K562 (cell line): ENCODE results near the gene NCL. TPM values are rescaled to one million over a fixed set of nuclear protein-coding genes. Genes with fewer than 3 reads are reported as not detected.

ENCODE experiments used
- ARID4B ChIP-seq: sonication (generic); formaldehyde crosslinking; IDR thresholded peaks from 2 replicates; pipeline ENCODE4 v1.8.0; 2022; ENCODE audit warnings: mild to moderate bottlenecking, missing genetic modification reagents
- DIDO1 ChIP-seq: fragments of 450-650 bp; IDR thresholded peaks from 2 replicates; pipeline ENCODE4 v1.6.1; 2016; ENCODE audit warnings: low read depth, missing biosample characterization, missing genetic modification characterization
- ZBTB26 ChIP-seq: fragments of 450-650 bp; formaldehyde crosslinking; IDR thresholded peaks from 2 replicates; pipeline ENCODE4 v1.4.0; 2022; ENCODE audit warnings: missing genetic modification characterization
- ZBTB7A ChIP-seq: IDR thresholded peaks from 2 replicates; pipeline ENCODE4 v1.6.1; 2011; ENCODE audit warnings: low read depth, mild to moderate bottlenecking, low read length, moderate library complexity, borderline replicate concordance; ENCODE audit not compliant: control insufficient read depth
- ZNF592 ChIP-seq: fragments of 450-650 bp; IDR thresholded peaks from 2 replicates; pipeline ENCODE4 v1.6.1; 2017; ENCODE audit warnings: antibody characterized with exemption, mild to moderate bottlenecking
- polyA plus RNA-seq, 8 experiments: library from polyadenylated mRNA; depleted of rRNA in 4 of 8; stranded (reverse) in 5 of 8; unstranded in 3 of 8; fragments of >200 nt; fragmentation: Nextera tagmentation in 2 of 8; fragmentation: Illumina TruSeq in 1 of 8; extraction: Ambion mirVana in 2 of 8; extraction: Trizol in 1 of 8; gene quantifications; 2 replicates each; pipeline versions ENCODE4 v1.2.1 to v1.2.3, GENCODE V29; 2011 to 2014; ENCODE audit warnings: inconsistent platforms in 1 of 8, missing spikeins in 1 of 8
- total RNA-seq, 7 experiments: library from RNA; depleted of rRNA in 6 of 7; stranded (reverse); fragments of >200 nt in 6 of 7; fragmentation: Illumina TruSeq in 2 of 7; extraction: Trizol in 2 of 7; gene quantifications; 2 replicates each; pipeline versions ENCODE4 v1.2.1 to v1.2.3, GENCODE V29; 2011 to 2021; ENCODE audit warnings: low replicate concordance in 1 of 7
- TF ChIP-seq, protein P1 (sequence below): fragments of 200-800 bp; sonication (Bioruptor generic); IDR thresholded peaks from 2 replicates; pipeline ENCODE4 v1.6.1; 2017; ENCODE audit warnings: missing genetic modification characterization, missing compliant biosample characterization
- TF ChIP-seq, protein P2 (sequence below), 2 experiments: fragments of 450-650 bp; IDR thresholded peaks; 2 replicates each; pipeline ENCODE4 v1.6.1; 2018; ENCODE audit warnings: mild to moderate bottlenecking in 2 of 2, low read depth in 1 of 2; ENCODE audit not compliant: partially characterized antibody in 2 of 2

Gene NCL
- total and polyA plus RNA-seq, 9 of the 15 experiments (the other 6 are each of a cell fraction or from before 2014, with no cell fraction given) = 80.9 to 732 (median 361) TPM

- TF ChIP-seq, protein P1, sequence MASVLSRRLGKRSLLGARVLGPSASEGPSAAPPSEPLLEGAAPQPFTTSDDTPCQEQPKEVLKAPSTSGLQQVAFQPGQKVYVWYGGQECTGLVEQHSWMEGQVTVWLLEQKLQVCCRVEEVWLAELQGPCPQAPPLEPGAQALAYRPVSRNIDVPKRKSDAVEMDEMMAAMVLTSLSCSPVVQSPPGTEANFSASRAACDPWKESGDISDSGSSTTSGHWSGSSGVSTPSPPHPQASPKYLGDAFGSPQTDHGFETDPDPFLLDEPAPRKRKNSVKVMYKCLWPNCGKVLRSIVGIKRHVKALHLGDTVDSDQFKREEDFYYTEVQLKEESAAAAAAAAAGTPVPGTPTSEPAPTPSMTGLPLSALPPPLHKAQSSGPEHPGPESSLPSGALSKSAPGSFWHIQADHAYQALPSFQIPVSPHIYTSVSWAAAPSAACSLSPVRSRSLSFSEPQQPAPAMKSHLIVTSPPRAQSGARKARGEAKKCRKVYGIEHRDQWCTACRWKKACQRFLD (CRISPR knock-in tag) = no peak
- TF ChIP-seq DIDO1 (tag) (no peak), ZBTB7A (no peak), ARID4B (CRISPR knock-in tag) (peak; percentile 77; the same call in 1 of the 2 replicates), ZNF592 (peak; percentile 33; the same call in 1 of the 2 replicates), ZBTB26 (CRISPR knock-in tag) (no peak)
- TF ChIP-seq, protein P2, sequence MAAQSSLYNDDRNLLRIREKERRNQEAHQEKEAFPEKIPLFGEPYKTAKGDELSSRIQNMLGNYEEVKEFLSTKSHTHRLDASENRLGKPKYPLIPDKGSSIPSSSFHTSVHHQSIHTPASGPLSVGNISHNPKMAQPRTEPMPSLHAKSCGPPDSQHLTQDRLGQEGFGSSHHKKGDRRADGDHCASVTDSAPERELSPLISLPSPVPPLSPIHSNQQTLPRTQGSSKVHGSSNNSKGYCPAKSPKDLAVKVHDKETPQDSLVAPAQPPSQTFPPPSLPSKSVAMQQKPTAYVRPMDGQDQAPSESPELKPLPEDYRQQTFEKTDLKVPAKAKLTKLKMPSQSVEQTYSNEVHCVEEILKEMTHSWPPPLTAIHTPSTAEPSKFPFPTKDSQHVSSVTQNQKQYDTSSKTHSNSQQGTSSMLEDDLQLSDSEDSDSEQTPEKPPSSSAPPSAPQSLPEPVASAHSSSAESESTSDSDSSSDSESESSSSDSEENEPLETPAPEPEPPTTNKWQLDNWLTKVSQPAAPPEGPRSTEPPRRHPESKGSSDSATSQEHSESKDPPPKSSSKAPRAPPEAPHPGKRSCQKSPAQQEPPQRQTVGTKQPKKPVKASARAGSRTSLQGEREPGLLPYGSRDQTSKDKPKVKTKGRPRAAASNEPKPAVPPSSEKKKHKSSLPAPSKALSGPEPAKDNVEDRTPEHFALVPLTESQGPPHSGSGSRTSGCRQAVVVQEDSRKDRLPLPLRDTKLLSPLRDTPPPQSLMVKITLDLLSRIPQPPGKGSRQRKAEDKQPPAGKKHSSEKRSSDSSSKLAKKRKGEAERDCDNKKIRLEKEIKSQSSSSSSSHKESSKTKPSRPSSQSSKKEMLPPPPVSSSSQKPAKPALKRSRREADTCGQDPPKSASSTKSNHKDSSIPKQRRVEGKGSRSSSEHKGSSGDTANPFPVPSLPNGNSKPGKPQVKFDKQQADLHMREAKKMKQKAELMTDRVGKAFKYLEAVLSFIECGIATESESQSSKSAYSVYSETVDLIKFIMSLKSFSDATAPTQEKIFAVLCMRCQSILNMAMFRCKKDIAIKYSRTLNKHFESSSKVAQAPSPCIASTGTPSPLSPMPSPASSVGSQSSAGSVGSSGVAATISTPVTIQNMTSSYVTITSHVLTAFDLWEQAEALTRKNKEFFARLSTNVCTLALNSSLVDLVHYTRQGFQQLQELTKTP (IDR thresholded peaks at IDR 0.05; ENCODE audit: low read depth in 1 of 2, partially characterized antibody in 2 of 2) = no peak
These were observed at the start of gene NCL (continued) for GRCh38 chr2:231463698-231464575.
